ENCODE results near the gene SHD. TPM values are rescaled to one million over a fixed set of nuclear protein-coding genes. Genes with fewer than 3 reads are reported as not detected.

The SHD gene
- total and polyA plus RNA-seq, 9 of the 15 experiments (the other 6 are each of a cell fraction or from before 2014, with no cell fraction given) = 0.05 to 0.62 (median 0.15) TPM; not detected in 5

DNA sequence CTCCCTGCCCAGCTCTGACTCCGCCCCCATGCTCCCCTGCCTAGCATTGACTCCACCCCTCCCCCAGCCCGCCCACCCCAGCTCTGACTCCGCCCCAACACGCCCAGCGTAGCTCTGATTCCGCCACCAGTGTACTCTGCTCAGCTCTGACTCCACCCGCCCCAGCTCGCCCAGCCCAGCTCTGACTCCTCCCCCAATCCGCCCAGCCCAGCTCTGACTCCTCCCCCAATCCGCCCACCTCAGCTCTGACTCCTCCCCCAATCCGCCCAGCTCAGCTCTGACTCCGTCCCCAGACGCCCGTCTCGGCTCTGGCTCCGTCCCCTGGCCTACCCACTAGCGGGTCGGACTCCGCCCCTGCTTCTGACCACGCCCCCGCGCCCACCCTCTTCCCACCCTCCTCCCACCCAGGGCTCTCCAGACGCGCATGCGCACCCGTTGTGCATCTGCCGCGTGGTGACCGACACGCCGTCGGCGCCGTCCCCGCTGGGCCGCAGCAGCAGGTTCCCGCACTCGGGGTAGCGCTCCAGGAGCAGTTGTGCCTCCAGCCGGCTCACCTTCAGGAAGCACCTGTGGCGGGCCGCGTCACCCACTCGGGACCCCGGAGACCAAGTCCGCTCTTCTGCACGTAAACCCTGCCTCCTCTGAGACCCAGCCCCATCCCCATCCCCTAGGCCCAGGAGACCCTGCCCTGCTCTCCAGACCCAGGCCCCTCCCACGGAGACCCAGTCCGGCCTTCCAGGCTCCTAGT, 49.4 kb downstream of the SHD start (continued):
- TF ChIP-seq, protein P1, sequence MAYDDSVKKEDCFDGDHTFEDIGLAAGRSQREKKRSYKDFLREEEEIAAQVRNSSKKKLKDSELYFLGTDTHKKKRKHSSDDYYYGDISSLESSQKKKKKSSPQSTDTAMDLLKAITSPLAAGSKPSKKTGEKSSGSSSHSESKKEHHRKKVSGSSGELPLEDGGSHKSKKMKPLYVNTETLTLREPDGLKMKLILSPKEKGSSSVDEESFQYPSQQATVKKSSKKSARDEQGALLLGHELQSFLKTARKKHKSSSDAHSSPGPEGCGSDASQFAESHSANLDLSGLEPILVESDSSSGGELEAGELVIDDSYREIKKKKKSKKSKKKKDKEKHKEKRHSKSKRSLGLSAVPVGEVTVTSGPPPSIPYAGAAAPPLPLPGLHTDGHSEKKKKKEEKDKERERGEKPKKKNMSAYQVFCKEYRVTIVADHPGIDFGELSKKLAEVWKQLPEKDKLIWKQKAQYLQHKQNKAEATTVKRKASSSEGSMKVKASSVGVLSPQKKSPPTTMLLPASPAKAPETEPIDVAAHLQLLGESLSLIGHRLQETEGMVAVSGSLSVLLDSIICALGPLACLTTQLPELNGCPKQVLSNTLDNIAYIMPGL (CRISPR knock-in tag; IDR thresholded peaks at IDR 0.05) = 0 out of 2 replicates have a peak, but pooled peaks have one; percentile 62
- TF ChIP-seq CXXC5 (CRISPR knock-in tag; IDR thresholded peaks at IDR 0.05) (peak; percentile 71), YBX1 (IDR thresholded peaks at IDR 0.05) (no peak), TBP (optimal IDR thresholded peaks at IDR 0.05; ENCODE audit: low read depth, low read length) (peak; percentile 65), JUNB (CRISPR knock-in tag; conservative IDR thresholded peaks at IDR 0.05) (0 out of 2 replicates have a peak, but pooled peaks have one; percentile 24), SP2 (IDR thresholded peaks at IDR 0.05; ENCODE audit: extremely low read depth, low read depth, low read length, poor library complexity, severe bottlenecking) (peak; percentile 73), TCFL5 (CRISPR knock-in tag; conservative IDR thresholded peaks at IDR 0.05) (no peak), ZNF12 (CRISPR knock-in tag; IDR thresholded peaks at IDR 0.05) (peak; percentile 62; the same call in 1 of the 2 replicates), SUPT5H (IDR thresholded peaks at IDR 0.05) (peak; percentile 87), HBP1 (CRISPR knock-in tag; IDR thresholded peaks at IDR 0.05) (no peak), TEAD1 (CRISPR knock-in tag; IDR thresholded peaks at IDR 0.05) (no peak), MAFF (IDR thresholded peaks at IDR 0.05; ENCODE audit: low read length) (no peak), ZNF311 (CRISPR knock-in tag; IDR thresholded peaks at IDR 0.05) (no peak), KLF10 (CRISPR knock-in tag; IDR thresholded peaks at IDR 0.05) (no peak), HMG20B (CRISPR knock-in tag; IDR thresholded peaks at IDR 0.05) (no peak), BMI1 (IDR thresholded peaks at IDR 0.05; ENCODE audit: low read length) (no peak), GTF2E2 (tag; IDR thresholded peaks at IDR 0.05) (no peak), E2F1 (CRISPR knock-in tag; IDR thresholded peaks at IDR 0.05) (no peak), CSDE1 (IDR thresholded peaks at IDR 0.05) (no peak), RFX1 (IDR thresholded peaks at IDR 0.05) (no peak)
- TF ChIP-seq, protein P2, sequence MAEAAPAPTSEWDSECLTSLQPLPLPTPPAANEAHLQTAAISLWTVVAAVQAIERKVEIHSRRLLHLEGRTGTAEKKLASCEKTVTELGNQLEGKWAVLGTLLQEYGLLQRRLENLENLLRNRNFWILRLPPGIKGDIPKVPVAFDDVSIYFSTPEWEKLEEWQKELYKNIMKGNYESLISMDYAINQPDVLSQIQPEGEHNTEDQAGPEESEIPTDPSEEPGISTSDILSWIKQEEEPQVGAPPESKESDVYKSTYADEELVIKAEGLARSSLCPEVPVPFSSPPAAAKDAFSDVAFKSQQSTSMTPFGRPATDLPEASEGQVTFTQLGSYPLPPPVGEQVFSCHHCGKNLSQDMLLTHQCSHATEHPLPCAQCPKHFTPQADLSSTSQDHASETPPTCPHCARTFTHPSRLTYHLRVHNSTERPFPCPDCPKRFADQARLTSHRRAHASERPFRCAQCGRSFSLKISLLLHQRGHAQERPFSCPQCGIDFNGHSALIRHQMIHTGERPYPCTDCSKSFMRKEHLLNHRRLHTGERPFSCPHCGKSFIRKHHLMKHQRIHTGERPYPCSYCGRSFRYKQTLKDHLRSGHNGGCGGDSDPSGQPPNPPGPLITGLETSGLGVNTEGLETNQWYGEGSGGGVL (CRISPR knock-in tag; IDR thresholded peaks at IDR 0.05) = no peak
- TF ChIP-seq, protein P3, sequence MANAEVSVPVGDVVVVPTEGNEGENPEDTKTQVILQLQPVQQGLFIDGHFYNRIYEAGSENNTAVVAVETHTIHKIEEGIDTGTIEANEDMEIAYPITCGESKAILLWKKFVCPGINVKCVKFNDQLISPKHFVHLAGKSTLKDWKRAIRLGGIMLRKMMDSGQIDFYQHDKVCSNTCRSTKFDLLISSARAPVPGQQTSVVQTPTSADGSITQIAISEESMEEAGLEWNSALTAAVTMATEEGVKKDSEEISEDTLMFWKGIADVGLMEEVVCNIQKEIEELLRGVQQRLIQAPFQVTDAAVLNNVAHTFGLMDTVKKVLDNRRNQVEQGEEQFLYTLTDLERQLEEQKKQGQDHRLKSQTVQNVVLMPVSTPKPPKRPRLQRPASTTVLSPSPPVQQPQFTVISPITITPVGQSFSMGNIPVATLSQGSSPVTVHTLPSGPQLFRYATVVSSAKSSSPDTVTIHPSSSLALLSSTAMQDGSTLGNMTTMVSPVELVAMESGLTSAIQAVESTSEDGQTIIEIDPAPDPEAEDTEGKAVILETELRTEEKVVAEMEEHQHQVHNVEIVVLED (CRISPR knock-in tag; IDR thresholded peaks at IDR 0.05) = peak; percentile 38; the same call in 1 of the 2 replicates
